Measurements from ENCODE around the gene SFXN2. TPM values are rescaled to one million over a fixed set of nuclear protein-coding genes. Genes with fewer than 3 reads are reported as not detected.
"Not testable (repeated sequence)": the region's sequence is repeated elsewhere in the genome, so short reads cannot be mapped to it uniquely, and the experiment has no call there.

The SFXN2 gene
- total and polyA plus RNA-seq, 7 experiments from 2014 or later = 11.4 to 32.1 (median 17.5) TPM

- intact Hi-C loops (cut with micrococcal nuclease) = no loop called here
- peak overlapping the region in 6 of 9 donors; percentile 2 to 28 (median 6) for H3K27ac Mint-ChIP-seq
- H3K9me3 ChIP-seq (ENCODE audit: control insufficient read depth in 2 of 3, low read length in 3 of 3) = no peaks in the 10 kb centered on the region
- H3K9me3 Mint-ChIP-seq = peaks cover 0 to 1% (median 0%) of the 10 kb centered on the region in 11 donors
- peak overlapping the region in 6 of 10 donors; percentile 2 to 46 (median 18) for H3K4me3 Mint-ChIP-seq
- no peak for ATAC-seq
- no peaks in the 10 kb centered on the region for H3K27me3 ChIP-seq (ENCODE audit: control insufficient read depth in 2 of 2, insufficient read depth in 2 of 2, low read length in 2 of 2)
- H3K36me3 ChIP-seq (ENCODE audit: control insufficient read depth in 2 of 3, insufficient read depth in 3 of 3, low read length in 3 of 3) = peaks cover 0 to 6% (median 5%) of the 10 kb centered on the region in 3 experiments
- ChIA-PET CTCF (no interaction called here), POLR2A (no interaction called here)
- H3K36me3 Mint-ChIP-seq = peaks cover 0 to 36% (median 19%) of the 10 kb centered on the region in 5 donors
- no peaks in the 10 kb centered on the region for H3K27me3 Mint-ChIP-seq
- H3K4me3 ChIP-seq (ENCODE audit: low read length) = no peak overlapping the region
- DNase-seq = no peak
- H3K4me1 Mint-ChIP-seq = peaks cover 22 to 56% (median 39%) of the 10 kb centered on the region in 7 donors
- peaks cover 0 to 6% of the 10 kb centered on the region in 2 donors for H3K4me1 ChIP-seq (ENCODE audit: control insufficient read depth in 2 of 2, insufficient read depth in 2 of 2, low read length in 2 of 2)
- H3K27ac ChIP-seq (ENCODE audit: low read depth, low read length) = no peak overlapping the region
Measured at GRCh38 chr10:102758240-102758932, 44.0 kb downstream of the SFXN2 start.

GRCh38 chr10:102758933-102759262 lies 44.5 kb downstream of the SFXN2 start:
- H3K4me3 ChIP-seq (ENCODE audit: low read length); POLR2A ChIA-PET; H3K36me3 ChIP-seq (ENCODE audit: control insufficient read depth in 2 of 3, insufficient read depth in 3 of 3, low read length in 3 of 3); H3K27ac ChIP-seq (ENCODE audit: low read depth, low read length); H3K27me3 ChIP-seq (ENCODE audit: control insufficient read depth in 2 of 2, insufficient read depth in 2 of 2, low read length in 2 of 2); H3K9me3 Mint-ChIP-seq; H3K27me3 Mint-ChIP-seq; DNase-seq; H3K4me1 ChIP-seq (ENCODE audit: control insufficient read depth in 2 of 2, insufficient read depth in 2 of 2, low read length in 2 of 2); CTCF ChIA-PET; ATAC-seq; H3K9me3 ChIP-seq (ENCODE audit: control insufficient read depth in 2 of 3, low read length in 3 of 3); intact Hi-C loops (cut with micrococcal nuclease): not testable (repeated sequence)
- Mint-ChIP-seq H3K36me3 (peaks cover 0 to 38% (median 19%) of the 10 kb centered on the region in 5 donors), H3K27ac (peak overlapping the region in 5 of 9 donors; percentile 4 to 56 (median 7)), H3K4me1 (peaks cover 19 to 53% (median 34%) of the 10 kb centered on the region in 7 donors), H3K4me3 (peak overlapping the region in 4 of 10 donors; percentile 9 to 46 (median 34))

GRCh38 chr10:102759497-102760210 lies 45.2 kb downstream of the SFXN2 start:
- H3K36me3 Mint-ChIP-seq = peaks cover 5 to 42% (median 19%) of the 10 kb centered on the region in 5 donors
- H3K4me1 Mint-ChIP-seq = peaks cover 21 to 55% (median 39%) of the 10 kb centered on the region in 7 donors
- no peak overlapping the region for H3K4me3 ChIP-seq (ENCODE audit: low read length)
- H3K36me3 ChIP-seq (ENCODE audit: control insufficient read depth in 2 of 3, insufficient read depth in 3 of 3, low read length in 3 of 3) = peaks cover 0 to 6% (median 5%) of the 10 kb centered on the region in 3 experiments
- ATAC-seq (no peak), DNase-seq (no peak)
- intact Hi-C loops (cut with micrococcal nuclease) = no loop called here
- peaks cover 0 to 1% (median 0%) of the 10 kb centered on the region in 11 donors for H3K9me3 Mint-ChIP-seq
- H3K9me3 ChIP-seq (ENCODE audit: control insufficient read depth in 2 of 3, low read length in 3 of 3) = no peaks in the 10 kb centered on the region
- no peak overlapping the region for H3K27ac ChIP-seq (ENCODE audit: low read depth, low read length)
- CTCF ChIA-PET = no interaction called here
- H3K4me3 Mint-ChIP-seq = no peak overlapping the region
- H3K4me1 ChIP-seq (ENCODE audit: control insufficient read depth in 2 of 2, insufficient read depth in 2 of 2, low read length in 2 of 2) = peaks cover 0 to 3% of the 10 kb centered on the region in 2 donors
- no peaks in the 10 kb centered on the region for H3K27me3 Mint-ChIP-seq
- POLR2A ChIA-PET = interaction anchor here (1.1 kb wide), 1 partner anchor 16 kb away, joined by 3 read pairs; the partner anchor contains the start of gene WBP1L
- no peak overlapping the region for H3K27ac Mint-ChIP-seq
- H3K27me3 ChIP-seq (ENCODE audit: control insufficient read depth in 2 of 2, insufficient read depth in 2 of 2, low read length in 2 of 2) = no peaks in the 10 kb centered on the region

- no peak overlapping the region for H3K4me3 ChIP-seq (ENCODE audit: low read length)
- Mint-ChIP-seq H3K4me3 (no peak overlapping the region), H3K4me1 (peaks cover 23 to 65% (median 44%) of the 10 kb centered on the region in 7 donors), H3K27ac (peak overlapping the region in 1 of 9 donors; percentile 25), H3K36me3 (peaks cover 9 to 49% (median 26%) of the 10 kb centered on the region in 5 donors), H3K27me3 (no peaks in the 10 kb centered on the region), H3K9me3 (peaks cover 0 to 1% (median 0%) of the 10 kb centered on the region in 11 donors)
- no peak overlapping the region for H3K27ac ChIP-seq (ENCODE audit: low read depth, low read length)
- CTCF ChIA-PET = interaction anchor here (0.7 to 1.0 kb wide), 2 partner anchors 10 to 103 kb away, joined by 3 read pairs; no protein-coding TSS in a partner anchor
- peaks cover 0 to 10% (median 5%) of the 10 kb centered on the region in 3 experiments for H3K36me3 ChIP-seq (ENCODE audit: control insufficient read depth in 2 of 3, insufficient read depth in 3 of 3, low read length in 3 of 3)
- DNase-seq = no peak
- peaks cover 0 to 3% of the 10 kb centered on the region in 2 donors for H3K4me1 ChIP-seq (ENCODE audit: control insufficient read depth in 2 of 2, insufficient read depth in 2 of 2, low read length in 2 of 2)
- POLR2A ChIA-PET = no interaction called here
- H3K9me3 ChIP-seq (ENCODE audit: control insufficient read depth in 2 of 3, low read length in 3 of 3) = no peaks in the 10 kb centered on the region
- no peaks in the 10 kb centered on the region for H3K27me3 ChIP-seq (ENCODE audit: control insufficient read depth in 2 of 2, insufficient read depth in 2 of 2, low read length in 2 of 2)
- ATAC-seq = no peak
- intact Hi-C loops (cut with micrococcal nuclease) = no loop called here
Measured at GRCh38 chr10:102761981-102762380, 47.5 kb downstream of the SFXN2 start.

- Histone ChIP-seq H3K4me3 (ENCODE audit: low read length) (no peak overlapping the region), H3K27me3 (ENCODE audit: control insufficient read depth in 2 of 2, insufficient read depth in 2 of 2, low read length in 2 of 2) (no peaks in the 10 kb centered on the region), H3K9me3 (ENCODE audit: control insufficient read depth in 2 of 3, low read length in 3 of 3) (no peaks in the 10 kb centered on the region), H3K36me3 (ENCODE audit: control insufficient read depth in 2 of 3, insufficient read depth in 3 of 3, low read length in 3 of 3) (peaks cover 0 to 10% (median 5%) of the 10 kb centered on the region in 3 experiments), H3K27ac (ENCODE audit: low read depth, low read length) (no peak overlapping the region), H3K4me1 (ENCODE audit: control insufficient read depth in 2 of 2, insufficient read depth in 2 of 2, low read length in 2 of 2) (no peaks in the 10 kb centered on the region)
- no peak overlapping the region for H3K4me3 Mint-ChIP-seq
- ChIA-PET CTCF (interaction anchor here (1.0 kb wide), 1 partner anchor 10 kb away, joined by 3 read pairs; no protein-coding TSS in a partner anchor), POLR2A (no interaction called here)
- peak overlapping the region in 2 of 9 donors; percentile 19 to 25 for H3K27ac Mint-ChIP-seq
- H3K27me3 Mint-ChIP-seq = no peaks in the 10 kb centered on the region
- peaks cover 0 to 1% (median 0%) of the 10 kb centered on the region in 11 donors for H3K9me3 Mint-ChIP-seq
- intact Hi-C loops (cut with micrococcal nuclease) = no loop called here
- peaks cover 9 to 49% (median 25%) of the 10 kb centered on the region in 5 donors for H3K36me3 Mint-ChIP-seq
- peaks cover 25 to 63% (median 45%) of the 10 kb centered on the region in 7 donors for H3K4me1 Mint-ChIP-seq
- DNase-seq (no peak), ATAC-seq (no peak)
Measured at GRCh38 chr10:102762401-102763015, 48.1 kb downstream of the SFXN2 start.

GRCh38 chr10:102763037-102763607 lies 48.7 kb downstream of the SFXN2 start:
- intact Hi-C loops (cut with micrococcal nuclease) = no loop called here
- Mint-ChIP-seq H3K4me1 (peaks cover 30 to 65% (median 43%) of the 10 kb centered on the region in 7 donors), H3K27ac (peak overlapping the region in 1 of 9 donors; percentile 19), H3K27me3 (no peaks in the 10 kb centered on the region), H3K36me3 (peaks cover 9 to 48% (median 26%) of the 10 kb centered on the region in 5 donors), H3K4me3 (no peak overlapping the region), H3K9me3 (peaks cover 0 to 1% (median 0%) of the 10 kb centered on the region in 11 donors)
- ChIA-PET POLR2A (no interaction called here), CTCF (no interaction called here)
- no peak overlapping the region for H3K4me3 ChIP-seq (ENCODE audit: low read length)
- ATAC-seq (no peak), DNase-seq (no peak)
- no peaks in the 10 kb centered on the region for H3K9me3 ChIP-seq (ENCODE audit: control insufficient read depth in 2 of 3, low read length in 3 of 3)
- no peaks in the 10 kb centered on the region for H3K27me3 ChIP-seq (ENCODE audit: control insufficient read depth in 2 of 2, insufficient read depth in 2 of 2, low read length in 2 of 2)
- no peak overlapping the region for H3K27ac ChIP-seq (ENCODE audit: low read depth, low read length)
- peaks cover 0 to 10% (median 5%) of the 10 kb centered on the region in 3 experiments for H3K36me3 ChIP-seq (ENCODE audit: control insufficient read depth in 2 of 3, insufficient read depth in 3 of 3, low read length in 3 of 3)
- H3K4me1 ChIP-seq (ENCODE audit: control insufficient read depth in 2 of 2, insufficient read depth in 2 of 2, low read length in 2 of 2) = no peaks in the 10 kb centered on the region

Measured in naive thymus-derived CD4-positive, alpha-beta T cell (primary cell).